ENCODE measurements around the gene FBXL19.
A peak's percentile ranks its signal among the peaks of the same experiment; 100 is the strongest.

DNA sequence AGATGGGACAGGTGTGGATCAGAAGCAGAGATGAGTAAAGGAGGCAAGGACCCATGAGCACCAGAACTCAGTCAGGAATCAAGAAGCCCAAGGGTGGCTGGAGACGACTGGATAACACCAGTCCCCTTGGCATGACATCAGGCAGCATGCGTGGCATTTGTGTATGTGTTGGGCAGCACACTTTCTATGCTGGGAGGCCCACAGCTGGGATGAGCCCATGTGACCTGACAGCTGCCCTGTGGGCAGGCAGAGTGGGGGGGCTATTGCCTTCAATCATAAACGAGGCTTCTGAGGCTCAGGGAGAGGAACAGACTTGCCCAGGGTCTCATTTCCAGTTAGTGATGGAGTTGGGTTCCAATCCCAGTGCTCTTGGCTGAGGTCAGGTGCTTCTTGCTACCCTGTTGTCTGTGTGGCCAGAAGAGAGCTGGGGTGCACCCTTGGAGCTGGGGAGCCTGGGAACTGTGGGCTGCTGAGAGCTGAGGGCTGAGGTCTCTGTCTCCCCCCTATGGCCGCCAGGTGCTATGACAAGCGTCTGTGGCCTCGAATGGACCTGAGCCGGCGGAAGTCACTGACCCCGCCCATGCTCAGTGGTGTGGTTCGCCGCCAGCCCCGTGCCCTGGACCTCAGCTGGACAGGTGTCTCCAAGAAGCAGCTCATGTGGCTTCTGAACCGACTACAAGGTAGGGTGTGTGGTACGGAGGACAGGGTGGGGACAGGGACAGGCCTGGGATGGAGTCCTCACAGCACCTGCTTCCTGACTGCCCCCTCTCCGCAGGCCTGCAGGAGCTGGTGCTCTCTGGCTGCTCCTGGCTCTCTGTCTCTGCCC is 18.4 kb downstream of the FBXL19 start:
- TF ChIP-seq, protein P1, sequence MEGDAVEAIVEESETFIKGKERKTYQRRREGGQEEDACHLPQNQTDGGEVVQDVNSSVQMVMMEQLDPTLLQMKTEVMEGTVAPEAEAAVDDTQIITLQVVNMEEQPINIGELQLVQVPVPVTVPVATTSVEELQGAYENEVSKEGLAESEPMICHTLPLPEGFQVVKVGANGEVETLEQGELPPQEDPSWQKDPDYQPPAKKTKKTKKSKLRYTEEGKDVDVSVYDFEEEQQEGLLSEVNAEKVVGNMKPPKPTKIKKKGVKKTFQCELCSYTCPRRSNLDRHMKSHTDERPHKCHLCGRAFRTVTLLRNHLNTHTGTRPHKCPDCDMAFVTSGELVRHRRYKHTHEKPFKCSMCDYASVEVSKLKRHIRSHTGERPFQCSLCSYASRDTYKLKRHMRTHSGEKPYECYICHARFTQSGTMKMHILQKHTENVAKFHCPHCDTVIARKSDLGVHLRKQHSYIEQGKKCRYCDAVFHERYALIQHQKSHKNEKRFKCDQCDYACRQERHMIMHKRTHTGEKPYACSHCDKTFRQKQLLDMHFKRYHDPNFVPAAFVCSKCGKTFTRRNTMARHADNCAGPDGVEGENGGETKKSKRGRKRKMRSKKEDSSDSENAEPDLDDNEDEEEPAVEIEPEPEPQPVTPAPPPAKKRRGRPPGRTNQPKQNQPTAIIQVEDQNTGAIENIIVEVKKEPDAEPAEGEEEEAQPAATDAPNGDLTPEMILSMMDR (tag by site-specific recombination; IDR thresholded peaks at IDR 0.05), result peak; percentile 85
- TF ChIP-seq ZNF24 (tag by site-specific recombination; IDR thresholded peaks at IDR 0.05) (no peak), ZNF138 (tag by site-specific recombination; IDR thresholded peaks at IDR 0.05; ENCODE audit: borderline replicate concordance) (no peak), ZNF560 (tag by site-specific recombination; IDR thresholded peaks at IDR 0.05; ENCODE audit: borderline replicate concordance) (no peak), PATZ1 (tag by site-specific recombination; IDR thresholded peaks at IDR 0.05) (peak; percentile 80), ZNF777 (tag by site-specific recombination; IDR thresholded peaks at IDR 0.05; ENCODE audit: borderline replicate concordance) (no peak), ZNF211 (tag by site-specific recombination; IDR thresholded peaks at IDR 0.05; ENCODE audit: low read depth) (no peak), KLF7 (tag by site-specific recombination; IDR thresholded peaks at IDR 0.05; ENCODE audit: borderline replicate concordance) (no peak), ZFP3 (tag by site-specific recombination; IDR thresholded peaks at IDR 0.05; ENCODE audit: low read depth) (no peak)
